ENCODE measurements around the gene EGF.
"Not testable (repeated sequence)": the region's sequence is repeated elsewhere in the genome, so short reads cannot be mapped to it uniquely, and the experiment has no call there.

The EGF gene

DNA sequence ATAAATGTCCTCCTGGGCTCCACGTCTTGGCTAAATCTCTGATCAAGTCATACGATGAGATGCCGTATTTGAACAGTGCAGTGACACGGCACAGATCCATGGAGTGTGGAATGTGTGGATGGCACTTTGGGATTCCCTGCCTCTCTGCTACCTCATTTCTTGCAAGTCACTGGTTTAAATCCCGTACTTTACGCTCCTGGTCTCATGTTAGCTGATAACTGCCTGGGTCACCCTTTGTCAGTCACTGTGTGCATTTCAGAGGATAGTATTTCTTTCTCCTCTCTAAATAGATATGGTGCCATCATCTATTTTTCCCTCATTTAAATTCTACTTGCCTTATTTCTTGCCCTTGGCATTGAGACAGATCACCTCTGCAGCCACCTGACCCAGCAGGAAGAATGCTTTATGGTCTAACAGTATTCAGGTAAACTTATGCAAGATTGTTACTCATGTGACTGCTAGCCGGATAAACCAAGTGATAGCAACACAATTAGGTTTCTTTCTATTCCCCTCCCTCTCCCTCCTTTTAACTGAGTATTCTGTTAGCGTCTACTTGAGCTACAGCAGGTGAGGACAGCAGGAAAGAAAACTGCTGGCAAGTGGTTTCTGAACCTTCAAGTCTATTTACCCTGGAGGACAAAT lies 2.8 kb downstream of the EGF start:
- no peak for DNase-seq

DNA sequence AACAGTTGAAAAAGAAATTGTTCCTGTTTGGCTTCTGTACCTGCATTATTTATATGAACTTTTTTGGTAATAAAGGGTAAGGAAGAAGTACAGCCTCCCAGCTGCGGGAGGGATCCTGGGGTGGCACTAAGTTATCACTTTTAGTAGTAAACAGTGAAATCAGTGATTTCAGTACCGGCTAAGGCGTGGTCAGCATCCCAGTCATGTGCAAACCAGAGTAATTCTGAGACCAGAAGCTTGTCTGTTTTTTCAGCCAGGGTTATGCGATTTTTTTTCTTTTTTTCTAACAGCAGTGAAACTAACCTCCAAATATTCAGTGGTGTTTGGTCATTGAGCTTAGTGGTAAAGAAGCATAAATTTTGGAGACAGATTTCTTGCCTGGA lies 3.3 kb downstream of the EGF start:
- DNase-seq: no peak

DNA sequence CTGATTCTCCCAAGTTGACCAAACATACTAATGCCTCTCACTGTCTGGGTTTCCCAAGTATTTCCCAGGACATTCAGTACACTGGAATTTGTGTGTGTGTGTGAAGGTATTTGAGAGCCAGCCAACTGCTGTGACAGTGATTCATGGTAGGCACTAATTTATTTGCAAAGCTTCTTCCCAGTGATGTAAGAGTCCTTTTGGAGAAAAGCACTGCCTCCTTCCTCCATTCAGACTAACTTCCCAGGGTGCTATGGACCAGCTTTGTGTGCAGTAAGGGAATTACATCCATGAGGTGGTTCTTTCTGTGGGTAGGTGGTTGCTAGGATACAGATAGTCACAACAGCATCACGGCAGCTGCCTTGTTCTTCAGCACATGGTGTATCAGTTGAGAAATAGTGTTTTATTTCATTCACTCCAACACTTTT lies 8.7 kb downstream of the EGF start:
- no peak for DNase-seq

DNA sequence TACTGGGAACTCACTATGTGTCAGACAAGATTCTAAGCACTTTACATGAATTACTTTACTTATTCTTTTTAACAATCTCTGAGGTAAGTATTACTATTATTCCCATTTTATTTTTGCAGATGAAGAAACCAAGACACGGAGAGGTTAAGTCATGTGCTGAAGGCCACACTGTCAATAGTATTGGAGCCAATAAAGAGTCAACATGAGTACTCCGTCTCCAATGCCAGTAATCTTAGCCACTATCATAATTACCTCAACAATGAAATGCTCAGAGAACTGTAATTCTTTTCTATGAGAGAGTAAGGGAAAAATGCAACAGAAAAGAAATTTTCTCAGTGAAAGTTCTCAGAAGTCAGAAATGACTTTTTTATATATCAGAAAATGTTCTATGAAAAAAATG lies 12.7 kb downstream of the EGF start:
- no peak for DNase-seq

DNA sequence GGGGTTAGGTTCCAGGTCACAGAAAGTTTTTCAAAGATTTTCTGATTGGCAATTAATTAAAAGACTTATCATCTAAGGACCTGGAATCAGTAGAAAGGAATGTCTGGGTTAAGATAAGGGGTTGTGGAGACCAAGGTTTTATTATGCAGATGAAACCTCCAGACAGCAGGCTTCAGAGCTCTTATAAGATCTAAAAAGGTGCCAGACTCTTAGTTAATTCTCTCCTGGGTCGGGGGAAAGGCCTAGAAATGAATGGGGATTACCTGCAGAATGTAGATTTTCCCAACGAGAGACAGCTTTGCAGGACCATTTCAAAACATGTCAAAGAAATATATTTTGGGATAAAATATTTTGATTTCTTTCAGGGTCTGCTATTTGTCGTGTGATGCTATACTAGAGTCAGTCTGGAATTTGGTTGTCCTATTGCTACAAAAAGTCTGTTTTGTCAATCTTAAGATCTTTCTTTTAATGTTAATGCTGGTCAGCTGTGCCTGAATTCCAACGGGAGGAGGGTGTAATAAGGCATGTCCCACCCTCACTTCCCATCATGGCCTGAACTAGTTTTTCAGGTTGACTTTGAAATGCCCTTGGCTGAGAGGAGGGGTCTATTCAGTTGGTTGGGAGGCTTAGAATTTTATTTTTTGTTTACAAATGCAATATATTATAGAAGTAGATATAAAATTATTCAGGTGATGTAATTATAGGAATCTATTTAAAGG lies 15.8 kb downstream of the EGF start:
- no peak for DNase-seq

DNA sequence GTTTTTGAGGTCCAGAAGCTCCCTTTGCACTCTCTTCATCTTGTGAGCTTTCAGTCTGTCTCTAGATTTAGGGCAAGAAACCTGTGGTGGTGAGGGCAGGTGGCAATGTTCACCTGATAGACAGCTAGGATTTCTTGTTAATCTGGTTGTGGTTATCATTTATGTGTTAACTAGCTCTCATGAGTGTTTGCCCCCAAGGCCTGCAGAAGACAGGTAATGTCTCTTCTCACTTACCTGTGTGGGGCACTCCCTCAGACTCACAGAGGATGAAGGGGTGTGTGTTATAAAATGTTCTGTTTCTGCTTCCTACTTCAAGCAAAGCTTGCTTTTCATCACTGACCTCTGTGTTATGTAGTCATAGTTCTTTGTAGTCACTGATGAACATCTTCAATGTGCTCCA lies 17.8 kb downstream of the EGF start:
- DNase-seq: no peak

DNA sequence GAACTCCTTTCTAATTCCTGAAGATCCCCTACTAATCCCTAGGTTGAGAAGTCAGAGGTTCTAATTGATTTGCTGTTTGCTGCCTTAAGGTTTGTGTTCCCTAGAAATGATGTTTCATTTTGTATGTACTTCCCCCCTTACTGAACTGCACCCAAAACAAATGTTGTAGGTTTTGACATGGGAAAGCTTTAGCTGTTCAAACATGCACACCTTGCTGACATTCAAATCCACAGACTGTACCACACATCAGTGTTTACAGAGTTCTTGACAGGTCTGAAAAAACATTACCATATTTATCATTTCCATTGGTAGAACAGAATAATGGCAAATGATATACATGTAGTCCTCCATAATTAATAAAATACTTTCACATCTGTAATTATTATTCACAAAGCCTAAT lies 18.2 kb downstream of the EGF start:
- no peak for DNase-seq

DNA sequence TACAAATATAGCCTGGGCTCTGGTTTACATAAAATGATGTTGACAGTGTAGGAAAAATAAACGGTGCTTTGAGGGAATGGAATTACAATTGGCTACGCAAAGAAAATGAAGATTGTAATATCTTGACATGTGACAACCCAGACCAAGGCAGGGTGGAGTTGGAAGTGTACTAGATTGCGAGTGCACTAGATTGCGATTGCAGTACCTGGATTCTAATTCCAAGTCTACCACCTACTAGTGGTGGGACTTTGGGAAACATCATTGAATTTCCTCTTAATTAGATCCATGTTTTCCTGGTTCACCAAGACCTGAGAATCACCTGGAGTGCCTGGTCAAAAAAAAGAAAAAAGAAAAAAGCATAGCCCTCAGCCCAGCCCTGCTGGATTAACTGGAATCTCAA lies 18.6 kb downstream of the EGF start:
- no peak for DNase-seq

DNA sequence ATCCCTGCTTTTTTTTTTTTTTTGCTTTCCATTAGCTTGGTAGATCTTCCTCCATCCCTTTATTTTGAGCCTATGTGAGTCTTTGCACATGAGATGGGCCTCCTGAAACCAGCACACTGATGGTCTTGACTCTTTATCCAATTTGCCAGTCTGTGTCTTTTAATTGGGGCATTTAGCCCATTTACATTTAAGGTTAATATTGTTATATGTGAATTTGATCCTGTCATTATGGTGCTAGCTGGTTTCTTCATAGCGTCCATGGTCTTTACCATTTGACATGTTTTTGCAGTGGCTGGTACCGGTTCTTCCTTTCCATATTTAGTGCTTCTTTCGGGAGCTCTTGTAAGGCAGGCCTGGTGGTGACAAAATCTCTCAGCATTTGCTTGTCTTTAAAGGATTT lies 24.7 kb downstream of the EGF start:
- not testable (repeated sequence) for DNase-seq

DNA sequence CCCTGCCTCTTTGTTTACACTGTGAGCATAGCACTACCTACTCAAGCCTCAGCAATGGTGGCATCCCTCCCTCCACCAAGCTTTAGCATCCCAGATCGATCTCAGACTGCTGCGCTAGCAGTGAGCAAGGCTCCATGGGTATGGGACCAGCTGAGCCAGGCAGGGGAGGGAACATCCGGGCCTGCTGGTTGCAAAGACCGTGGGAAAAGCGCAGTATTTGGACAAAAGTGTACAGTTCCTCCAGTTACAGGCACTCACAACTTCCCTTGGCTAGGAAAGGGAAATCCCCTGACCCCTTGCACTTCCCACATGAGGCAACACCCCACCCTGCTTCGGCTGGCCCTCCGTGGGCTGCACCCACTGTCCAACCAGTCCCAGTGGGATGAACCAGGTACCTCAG lies 26.5 kb downstream of the EGF start:
- DNase-seq: no peak

DNA sequence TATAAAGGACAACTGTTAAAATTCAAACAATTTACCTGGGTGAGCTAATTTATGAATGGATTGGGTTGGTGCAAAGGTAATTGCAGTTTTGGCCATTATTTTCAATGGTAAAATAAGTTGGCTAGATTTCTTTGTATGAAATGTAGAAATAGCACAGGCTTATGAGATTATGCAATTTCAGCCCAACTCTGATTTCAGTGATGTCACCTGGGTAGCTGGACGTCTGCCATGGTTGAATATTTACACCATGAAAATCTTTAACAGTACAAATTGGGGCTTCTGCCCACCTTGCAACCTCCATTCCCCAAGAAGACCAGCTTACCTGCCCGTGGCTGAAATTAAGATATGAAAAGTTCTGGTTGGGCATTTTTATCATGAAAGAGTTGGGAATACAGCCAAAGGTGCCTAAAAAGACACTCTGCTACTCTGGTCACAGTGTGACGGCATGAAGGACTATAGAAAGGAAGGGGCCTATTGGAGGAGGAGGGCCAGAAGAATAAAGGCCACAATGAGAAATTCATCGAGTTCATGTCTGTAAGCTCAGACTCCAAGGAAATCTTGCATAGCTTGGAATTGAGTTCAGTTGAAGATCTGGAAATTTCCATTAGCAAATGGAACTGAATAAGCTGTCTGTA lies 29.7 kb downstream of the EGF start:
- no peak for DNase-seq

DNA sequence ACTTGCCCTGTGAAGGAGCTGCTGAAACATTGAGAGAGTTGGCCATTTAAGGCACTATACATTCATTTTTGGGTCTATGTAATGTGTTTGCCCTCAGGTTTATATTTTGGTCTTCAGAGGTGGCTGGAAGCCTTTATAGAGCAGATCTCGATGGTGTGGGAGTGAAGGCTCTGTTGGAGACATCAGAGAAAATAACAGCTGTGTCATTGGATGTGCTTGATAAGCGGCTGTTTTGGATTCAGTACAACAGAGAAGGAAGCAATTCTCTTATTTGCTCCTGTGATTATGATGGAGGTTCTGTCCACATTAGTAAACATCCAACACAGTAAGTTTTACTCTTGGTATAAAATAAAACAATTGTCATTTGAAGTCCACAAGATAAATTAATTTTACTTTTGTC lies 31.1 kb downstream of the EGF start:
- DNase-seq: no peak

DNA sequence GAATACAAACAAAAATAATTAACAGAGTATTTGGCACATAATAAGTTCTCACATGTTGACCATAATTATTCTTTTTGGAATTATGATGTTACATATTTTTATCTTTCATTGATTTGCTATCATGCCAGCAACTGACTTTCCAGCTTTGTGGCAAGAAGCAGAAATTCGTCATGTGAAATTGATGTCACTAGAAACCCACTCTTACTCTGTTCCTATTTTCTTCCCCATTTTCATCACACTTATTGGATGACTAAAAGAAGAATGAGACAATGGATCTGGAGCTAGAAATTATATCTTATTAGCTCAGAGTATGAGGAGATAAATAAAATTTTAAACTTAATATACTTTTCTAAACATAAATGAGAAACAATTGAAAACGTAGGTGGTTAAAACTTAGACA lies 31.9 kb downstream of the EGF start:
- no peak for DNase-seq

DNA sequence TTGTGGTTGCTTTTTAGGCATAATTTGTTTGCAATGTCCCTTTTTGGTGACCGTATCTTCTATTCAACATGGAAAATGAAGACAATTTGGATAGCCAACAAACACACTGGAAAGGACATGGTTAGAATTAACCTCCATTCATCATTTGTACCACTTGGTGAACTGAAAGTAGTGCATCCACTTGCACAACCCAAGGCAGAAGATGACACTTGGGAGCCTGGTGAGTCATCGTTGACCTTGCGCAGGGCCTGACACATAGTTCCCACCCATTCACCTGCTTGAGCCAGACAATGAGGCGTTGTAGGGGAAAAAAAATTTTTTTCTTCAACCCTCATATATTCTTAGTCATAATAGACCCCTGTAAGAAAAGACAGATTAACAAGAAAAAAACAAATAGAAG lies 32.4 kb downstream of the EGF start:
- DNase-seq: no peak

DNA sequence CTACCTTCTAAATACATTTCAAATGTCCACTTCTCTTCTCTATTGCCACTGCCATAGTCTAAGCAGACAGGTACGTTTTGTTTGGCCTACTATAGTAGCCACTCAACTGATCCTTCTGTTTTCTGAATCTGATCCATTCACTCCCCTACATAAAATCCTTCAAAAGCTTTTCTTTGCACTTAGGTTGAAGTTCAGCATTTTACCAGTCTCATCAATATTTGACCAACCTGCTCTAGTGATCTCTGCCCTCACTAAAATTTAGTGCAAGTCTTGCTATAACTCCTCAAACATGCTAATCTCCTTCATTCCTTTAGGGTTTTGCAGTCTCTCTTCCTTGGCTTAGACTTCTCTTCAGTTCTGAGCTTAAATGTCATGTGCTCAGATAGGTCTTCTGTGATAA lies 33.4 kb downstream of the EGF start:
- DNase-seq: no peak

DNA sequence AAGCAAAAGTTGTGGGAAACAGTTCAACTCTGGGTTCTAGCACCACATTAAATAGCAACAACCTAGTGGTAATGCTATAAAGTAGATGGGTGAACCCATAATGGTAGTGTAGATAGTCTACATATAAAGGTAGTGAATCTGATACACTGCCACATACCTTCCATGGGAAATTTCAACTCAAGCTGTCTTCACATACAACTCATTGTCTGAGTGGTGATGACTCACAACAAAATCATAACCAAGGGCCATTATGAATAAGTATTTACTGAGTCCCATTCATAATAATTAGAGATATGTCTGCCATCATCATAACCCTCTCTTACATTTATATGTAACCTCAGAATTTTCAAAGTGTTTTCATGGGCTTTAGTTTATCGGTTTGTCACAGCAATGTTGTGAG lies 34.8 kb downstream of the EGF start:
- no peak for DNase-seq

DNA sequence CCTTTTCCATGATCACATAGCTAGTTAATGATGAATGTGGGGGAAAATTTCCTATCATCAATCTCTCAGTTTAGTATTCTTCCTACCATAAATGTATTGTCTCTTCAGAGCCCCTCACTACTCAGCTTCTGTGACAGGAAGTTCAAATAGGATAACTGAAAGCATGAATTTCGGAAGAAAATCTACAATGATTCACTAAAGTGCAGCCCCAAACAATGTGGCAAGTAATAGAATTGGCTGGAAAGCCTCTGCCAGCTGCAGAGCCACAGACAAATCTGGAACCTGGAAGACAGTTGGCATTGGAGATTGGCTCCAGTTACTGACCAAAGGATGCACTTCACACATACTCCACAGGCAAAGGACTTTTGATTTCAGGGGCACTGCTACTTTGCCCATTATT lies 35.2 kb downstream of the EGF start:
- DNase-seq: no peak

DNA sequence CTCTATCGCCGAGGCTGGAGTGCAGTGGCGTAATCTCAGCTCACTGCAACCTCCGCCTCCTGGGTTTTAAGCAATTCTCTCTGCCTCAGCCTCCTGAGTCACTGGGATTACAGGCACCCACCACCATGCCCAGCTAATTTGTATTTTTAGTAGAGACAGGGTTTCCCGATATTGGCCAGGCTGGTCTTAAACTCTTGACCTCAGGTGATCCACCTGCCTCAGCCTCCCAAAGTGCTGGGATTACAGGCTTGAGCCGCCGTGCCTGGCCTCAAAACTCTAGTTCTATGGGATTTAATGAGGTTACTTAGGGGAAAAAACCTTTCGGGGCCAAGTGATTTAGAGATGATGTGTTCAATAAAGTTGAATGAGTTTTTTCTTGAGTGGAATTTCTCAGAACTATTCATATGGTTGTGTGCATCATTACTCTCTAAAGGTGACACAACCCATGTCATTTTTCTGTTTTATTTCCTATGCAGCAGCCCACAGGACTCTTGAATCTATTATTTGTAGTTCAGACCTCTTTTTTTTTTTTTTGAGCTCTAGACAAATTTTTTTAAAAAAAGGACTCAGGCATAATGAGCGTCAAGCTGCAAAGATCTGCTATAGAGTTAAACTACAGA lies 36.5 kb downstream of the EGF start:
- not testable (repeated sequence) for DNase-seq

DNA sequence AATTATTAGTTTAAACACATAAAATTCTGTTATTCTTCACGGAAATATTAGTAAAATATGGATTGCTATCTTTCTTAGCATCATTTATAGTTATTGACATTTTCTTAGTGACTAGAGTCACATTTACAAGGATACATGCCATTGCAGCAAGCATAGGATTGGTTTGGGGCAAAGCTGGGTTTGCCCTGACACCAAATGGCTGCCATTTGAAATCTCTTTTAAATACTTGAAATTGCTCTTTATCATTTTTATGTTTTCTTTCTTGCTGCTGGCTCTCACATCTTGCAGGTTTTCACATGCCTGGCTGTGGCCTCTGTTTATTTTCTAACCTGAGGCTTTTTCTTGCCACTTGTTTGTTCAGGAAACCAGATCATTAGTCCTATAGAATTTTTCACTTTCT lies 39.9 kb downstream of the EGF start:
- no peak for DNase-seq

DNA sequence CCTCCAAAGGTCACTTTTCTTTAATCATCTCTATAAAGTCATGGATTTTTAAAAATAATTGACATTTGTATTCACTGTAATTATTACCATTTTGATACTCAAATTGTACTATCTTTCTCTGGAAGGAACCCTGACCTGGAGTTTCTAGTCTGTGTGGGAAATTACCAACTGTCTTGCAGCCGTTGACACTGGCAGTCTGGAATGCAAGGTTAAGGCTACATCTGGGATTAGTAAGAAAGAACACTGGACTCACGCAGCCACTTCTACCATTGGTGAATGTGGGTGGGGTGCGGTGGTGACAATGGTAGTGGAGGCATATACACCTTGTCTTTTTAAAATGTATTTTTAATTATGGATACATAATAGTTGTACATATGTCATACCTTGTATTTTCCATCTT lies 40.9 kb downstream of the EGF start:
- DNase-seq: no peak

DNA sequence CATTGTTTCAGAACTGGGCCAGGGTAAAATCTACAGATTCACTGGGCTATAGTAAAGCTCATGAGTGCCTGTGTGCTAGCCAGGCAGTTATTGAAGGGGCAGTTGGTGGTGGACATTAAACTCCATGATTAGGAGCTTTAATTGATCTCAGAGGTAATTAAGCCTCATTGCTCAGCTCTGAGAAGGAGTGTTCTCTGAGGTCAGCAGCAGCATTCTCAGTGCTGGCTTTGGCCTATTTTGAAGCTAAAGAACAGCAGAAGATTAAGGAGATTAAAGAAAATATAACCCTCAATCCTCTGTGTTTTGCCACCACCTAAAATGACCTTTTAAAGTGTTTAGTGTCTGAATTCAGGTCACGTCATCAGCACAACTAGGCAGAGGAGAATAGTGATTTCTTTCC lies 42.5 kb downstream of the EGF start:
- no peak for DNase-seq

DNA sequence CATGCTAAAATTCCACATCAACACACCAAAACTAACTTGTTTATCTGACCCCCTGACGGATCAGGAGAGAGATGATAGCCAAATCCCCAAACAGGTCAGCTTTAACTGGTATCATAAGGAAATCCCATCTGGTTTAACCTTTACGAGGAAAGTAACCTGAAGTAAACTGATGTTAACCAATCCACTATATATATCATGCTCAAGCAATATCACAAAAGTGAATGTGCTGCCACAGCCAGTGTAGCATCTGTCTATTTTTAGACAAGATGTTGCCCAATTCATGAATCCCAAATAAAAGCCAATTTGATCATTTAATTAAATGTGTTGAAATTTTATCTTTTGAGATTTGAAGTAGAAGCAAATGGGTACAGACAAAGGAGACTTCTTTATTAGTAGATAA lies 44.5 kb downstream of the EGF start:
- no peak for DNase-seq

DNA sequence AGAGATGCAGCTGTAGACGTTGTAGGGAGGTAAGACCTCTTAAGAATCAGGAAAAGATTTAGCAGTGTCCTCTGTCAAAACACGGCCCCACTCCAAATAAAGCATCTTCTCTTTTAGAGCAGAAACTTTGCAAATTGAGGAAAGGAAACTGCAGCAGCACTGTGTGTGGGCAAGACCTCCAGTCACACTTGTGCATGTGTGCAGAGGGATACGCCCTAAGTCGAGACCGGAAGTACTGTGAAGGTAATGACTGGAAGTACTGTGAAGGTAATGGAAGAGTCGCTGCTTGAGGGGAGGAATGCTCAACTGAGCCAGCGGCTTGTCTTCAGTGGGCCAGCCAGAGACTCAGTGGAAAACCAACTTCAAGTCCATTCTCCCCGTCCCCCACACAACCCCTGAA lies 46.5 kb downstream of the EGF start:
- no peak for DNase-seq

DNA sequence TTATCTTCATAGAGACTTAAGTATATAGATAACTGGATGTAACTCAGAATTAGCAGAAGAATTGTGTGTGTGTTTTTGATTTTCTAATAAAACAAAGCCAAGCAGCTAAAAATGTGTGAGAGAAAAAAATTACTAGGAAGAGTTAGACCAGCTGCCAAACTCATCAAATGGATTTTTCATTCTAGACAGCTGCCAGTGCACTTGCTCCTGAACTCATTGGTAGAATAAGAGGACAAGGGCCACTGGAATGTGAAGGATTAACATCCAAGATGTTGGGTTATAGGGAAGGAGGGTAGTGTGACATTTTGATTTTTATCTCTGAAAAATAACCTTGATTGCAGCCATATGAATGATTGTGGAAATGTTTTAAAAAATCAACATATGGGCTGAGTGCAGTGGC lies 49.7 kb downstream of the EGF start:
- DNase-seq: no peak
